ENCODE data around the gene TPST2.

DNA sequence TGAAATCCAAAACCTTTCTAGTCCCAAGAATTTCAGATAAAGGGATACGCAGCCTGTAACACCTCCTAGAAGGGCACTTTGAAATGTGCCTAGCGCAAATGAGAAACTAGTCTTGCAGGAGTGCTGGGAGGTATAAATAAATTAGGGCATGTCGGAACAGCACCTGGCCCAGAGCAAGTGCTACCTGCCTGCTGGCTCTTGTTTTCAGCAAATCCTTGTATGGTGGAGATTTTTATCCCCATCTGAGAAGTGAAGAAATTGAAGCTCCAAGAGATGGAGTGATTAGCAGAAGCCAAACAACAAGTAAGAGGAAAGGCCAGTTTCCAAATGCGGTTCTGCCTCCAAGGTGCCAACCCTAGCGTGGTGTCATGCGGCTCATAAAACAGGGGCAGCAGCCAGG is 40.9 kb downstream of the TPST2 start:
- no peak for TF ChIP-seq POLR2A (IDR thresholded peaks at IDR 0.05; ENCODE audit: low read length)
- no peak for TF ChIP-seq GATA1 (IDR thresholded peaks at IDR 0.05; ENCODE audit: low read depth, low read length)
